SK-N-SH (cell line): ENCODE results near the gene AGBL1. TPM values are rescaled to one million over a fixed set of nuclear protein-coding genes. Genes with fewer than 3 reads are reported as not detected.

Source experiments
- CTCF ChIA-PET: fragments of 300-600, 350-600 bp; formaldehyde crosslinking; extraction: SDS; loops from one replicate; lab custom pipeline; 2021; lab: Yijun Ruan, JAX
- POLR2A ChIA-PET: fragments of 350-600 bp; sonication (Branson Sonifier 250); formaldehyde crosslinking; extraction: SDS; loops from one replicate; lab custom pipeline; 2020; ENCODE audit warnings: antibody characterized with exemption, inconsistent platforms; lab: Yijun Ruan, JAX
- DNase-seq: peaks from one replicate; pipeline ENCODE4 v3.0.0; 2012
- H2AFZ ChIP-seq: fragments of 200-600 bp; sonication (generic); 2 replicates; pipeline ENCODE4 v1.8.1; 2016; ENCODE audit warnings: antibody characterized with exemption, mild to moderate bottlenecking, low read depth
- H3F3A ChIP-seq: fragments of 200-600 bp; sonication (generic); replicated peaks from 2 replicates; pipeline ENCODE3; 2016; ENCODE audit warnings: antibody characterized with exemption, mild to moderate bottlenecking; ENCODE audit not compliant: insufficient read depth
- H3K27ac ChIP-seq, 2 experiments: fragments of 200-500 bp in 1 of 2; fragments of 200-600 bp in 1 of 2; sonication (Bioruptor generic) in 1 of 2; sonication (generic), shearing (Covaris generic) in 1 of 2; 2 replicates each; pipeline versions ENCODE4 v1.5.1 to v1.6.1; 2014 to 2016; ENCODE audit warnings: low read depth in 2 of 2, inconsistent platforms in 1 of 2, low read length in 1 of 2, mild to moderate bottlenecking in 1 of 2, mixed read lengths in 1 of 2
- H3K27me3 ChIP-seq: fragments of 200-600 bp; sonication (generic), shearing (Covaris generic); 2 replicates; pipeline ENCODE4 v1.6.1; 2016; ENCODE audit warnings: mixed run types; ENCODE audit not compliant: insufficient read depth
- H3K36me3 ChIP-seq, 2 experiments: fragments of 200-500 bp in 1 of 2; fragments of 200-600 bp in 1 of 2; sonication (Bioruptor generic) in 1 of 2; sonication (generic) in 1 of 2; replicated peaks in 1 of 2; 2 replicates each; pipeline versions ENCODE3 to v1.5.1; 2014 to 2016; ENCODE audit warnings: low read length in 1 of 2, mild to moderate bottlenecking in 1 of 2; ENCODE audit not compliant: insufficient read depth in 2 of 2, control insufficient read depth in 1 of 2
- H3K4me1 ChIP-seq, 2 experiments: fragments of 200-500 bp in 1 of 2; fragments of 200-600 bp in 1 of 2; sonication (Bioruptor generic) in 1 of 2; sonication (generic), shearing (Covaris generic) in 1 of 2; 2 replicates each; pipeline versions ENCODE4 v1.5.1 to v1.6.1; 2014 to 2016; ENCODE audit warnings: low read depth in 1 of 2, low read length in 1 of 2, mixed run types in 1 of 2; ENCODE audit not compliant: insufficient read depth in 2 of 2, control insufficient read depth in 1 of 2
- H3K4me2 ChIP-seq: fragments of 200-600 bp; sonication (generic), shearing (Covaris generic); 2 replicates; pipeline ENCODE4 v1.6.1; 2017; ENCODE audit warnings: mixed run types
- H3K4me3 ChIP-seq, 2 experiments: fragments of 200-500 bp in 1 of 2; fragments of 200-600 bp in 1 of 2; sonication (Bioruptor generic) in 1 of 2; sonication (generic), shearing (Covaris generic) in 1 of 2; 2 replicates each; pipeline versions ENCODE4 v1.5.1 to v1.8.1; 2014 to 2016; ENCODE audit warnings: low read depth in 2 of 2, inconsistent platforms in 1 of 2, low read length in 1 of 2, mild to moderate bottlenecking in 1 of 2, mixed read lengths in 1 of 2, moderate library complexity in 1 of 2
- H3K79me2 ChIP-seq: fragments of 200-600 bp; sonication (generic); 2 replicates; pipeline ENCODE4 v1.8.1; 2017; ENCODE audit warnings: mild to moderate bottlenecking; ENCODE audit not compliant: insufficient read depth
- H3K9ac ChIP-seq: fragments of 200-600 bp; sonication (generic); 2 replicates; pipeline ENCODE4 v1.6.1; 2017; ENCODE audit warnings: mixed run types
- H3K9me2 ChIP-seq: fragments of 200-600 bp; sonication (generic); 2 replicates; pipeline ENCODE4 v1.6.1; 2017; ENCODE audit warnings: mixed run types
- H3K9me3 ChIP-seq: fragments of 200-600 bp; sonication (generic); 2 replicates; pipeline ENCODE4 v1.6.1; 2017; ENCODE audit warnings: mixed run types, mild to moderate bottlenecking, moderate library complexity
- H4K20me1 ChIP-seq: fragments of 200-600 bp; sonication (generic); 2 replicates; pipeline ENCODE4 v1.6.1; 2017; ENCODE audit warnings: mild to moderate bottlenecking, mixed run types; ENCODE audit not compliant: insufficient read depth
- ELF1 ChIP-seq: IDR thresholded peaks from 2 replicates; pipeline ENCODE4 v1.4.0; 2012
- EZH2phosphoT487 ChIP-seq: fragments of 200-600 bp; sonication (generic); IDR thresholded peaks from 2 replicates; pipeline ENCODE4 v1.6.1; 2017; ENCODE audit warnings: low read depth, mixed run types, mild to moderate bottlenecking, antibody characterized with exemption, moderate library complexity, borderline replicate concordance
- FOXM1 ChIP-seq: IDR thresholded peaks from 2 replicates; pipeline ENCODE4 v1.4.0; 2012; ENCODE audit warnings: low read depth, mild to moderate bottlenecking
- GATA2 ChIP-seq: sonication (generic); formaldehyde crosslinking; IDR thresholded peaks from 2 replicates; pipeline ENCODE4 v1.5.0; 2020; ENCODE audit warnings: mild to moderate bottlenecking, missing genetic modification reagents
- JUND ChIP-seq: IDR thresholded peaks from 2 replicates; pipeline ENCODE4 v1.4.0; 2012
- MXI1 ChIP-seq: IDR thresholded peaks from 2 replicates; pipeline ENCODE4 v1.6.1; 2012; ENCODE audit warnings: mild to moderate bottlenecking, low read depth, low read length, improper control_type of control experiment
- NRF1 ChIP-seq: IDR thresholded peaks from 2 replicates; pipeline ENCODE4 v1.6.1; 2012; ENCODE audit warnings: low read depth, mild to moderate bottlenecking, low read length
- POLR2AphosphoS5 ChIP-seq: IDR thresholded peaks from 2 replicates; pipeline ENCODE4 v1.6.1; 2012; ENCODE audit warnings: low read depth, low read length
- RAD21 ChIP-seq: IDR thresholded peaks from 2 replicates; pipeline ENCODE4 v1.6.1; 2012; ENCODE audit warnings: mild to moderate bottlenecking, low read length
- RCOR1 ChIP-seq: fragments of 150-350 bp; IDR thresholded peaks from 2 replicates; pipeline ENCODE4 v1.6.1; 2017; ENCODE audit warnings: antibody characterized with exemption, low read length
- SMC3 ChIP-seq: IDR thresholded peaks from 2 replicates; pipeline ENCODE4 v1.6.1; 2012; ENCODE audit warnings: low read depth, low read length, improper control_type of control experiment
- TAF1 ChIP-seq: IDR thresholded peaks from 2 replicates; pipeline ENCODE4 v1.6.1; 2012; ENCODE audit warnings: low read depth, mild to moderate bottlenecking, low read length, moderate library complexity, borderline replicate concordance
- TEAD4 ChIP-seq: IDR thresholded peaks from 2 replicates; pipeline ENCODE4 v1.4.0; 2012; ENCODE audit warnings: mild to moderate bottlenecking, borderline replicate concordance; ENCODE audit not compliant: insufficient read depth
- YY1 ChIP-seq: IDR thresholded peaks from 2 replicates; pipeline ENCODE4 v1.4.0; 2012; ENCODE audit warnings: low read depth, mild to moderate bottlenecking
- WGBS: methylation state at CpG from one replicate; pipeline ENCODE4 v1.1.6; 2017; ENCODE audit warnings: low lambda C conversion rate; 5-methylcytosine and 5-hydroxymethylcytosine counted together
- polyA plus RNA-seq, 3 experiments: library from polyadenylated mRNA; depleted of rRNA; stranded (reverse); fragments of >200 nt; gene quantifications; 2 replicates each; pipeline ENCODE4 v1.2.3, GENCODE V29; 2012
- TF ChIP-seq, protein P1 (sequence below): IDR thresholded peaks from 2 replicates; pipeline ENCODE4; 2012
- TF ChIP-seq, protein P2 (sequence below): fragments of 200-600 bp; sonication (generic); IDR thresholded peaks from 2 replicates; pipeline ENCODE4 v1.6.1; 2017; ENCODE audit warnings: antibody characterized with exemption, mild to moderate bottlenecking, moderate library complexity
- TF ChIP-seq, protein P3 (sequence below): fragments of 150-350 bp; IDR thresholded peaks from 2 replicates; pipeline ENCODE4 v1.6.1; 2016; ENCODE audit warnings: mild to moderate bottlenecking, low read depth, low read length

The AGBL1 gene
- polyA plus RNA-seq, 1 of the 3 experiments (the other 2 are of a cell fraction) = not detected

DNA sequence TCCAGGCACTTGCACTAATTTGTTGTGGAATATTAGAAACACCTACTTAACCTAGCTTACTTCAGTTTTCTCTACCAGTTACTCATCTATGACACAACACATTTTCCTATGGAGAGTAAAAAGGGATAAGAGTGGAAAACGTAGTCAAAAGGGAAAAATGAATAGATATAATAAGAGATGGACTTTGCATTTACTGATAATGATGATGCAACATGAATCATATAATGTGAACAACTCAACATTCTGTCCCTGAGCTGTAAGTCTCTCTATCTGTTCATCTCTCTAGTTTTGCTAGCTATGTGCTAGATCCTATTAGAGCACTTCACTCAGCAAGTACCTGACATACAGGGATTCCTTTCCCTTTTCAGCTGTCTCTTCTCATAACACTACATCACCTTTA, 627.1 kb downstream of the AGBL1 start:
- no peak for DNase-seq
- Histone ChIP-seq H3K9ac (no peak overlapping the region), H4K20me1 (no peaks in the 10 kb centered on the region), H2AFZ (no peak overlapping the region), H3K27me3 (no peaks in the 10 kb centered on the region), H3K4me3 (no peak overlapping the region), H3K79me2 (no peaks in the 10 kb centered on the region), H3K9me2 (no peaks in the 10 kb centered on the region), H3K36me3 (no peaks in the 10 kb centered on the region), H3K27ac (no peak overlapping the region), H3K4me1 (no peaks in the 10 kb centered on the region), H3K4me2 (no peak overlapping the region), H3K9me3 (no peaks in the 10 kb centered on the region), H3F3A (no peaks in the 10 kb centered on the region)
- POLR2A ChIA-PET = no interaction called here
- WGBS = 8% methylated on average over 1 of the region's 1 CpG
- CTCF ChIA-PET = interaction anchor here (1.0 to 1.1 kb wide), 2 partner anchors 15 to 16 kb away, joined by 3 to 4 read pairs; no protein-coding TSS in a partner anchor
- TF ChIP-seq JUND (no peak), TEAD4 (no peak), YY1 (no peak), EZH2phosphoT487 (no peak), RAD21 (no peak), GATA2 (CRISPR knock-in tag) (no peak), RCOR1 (no peak), TAF1 (no peak), POLR2AphosphoS5 (no peak), MXI1 (no peak), ELF1 (no peak), NRF1 (no peak), SMC3 (no peak), FOXM1 (no peak)
- TF ChIP-seq, protein P1, sequence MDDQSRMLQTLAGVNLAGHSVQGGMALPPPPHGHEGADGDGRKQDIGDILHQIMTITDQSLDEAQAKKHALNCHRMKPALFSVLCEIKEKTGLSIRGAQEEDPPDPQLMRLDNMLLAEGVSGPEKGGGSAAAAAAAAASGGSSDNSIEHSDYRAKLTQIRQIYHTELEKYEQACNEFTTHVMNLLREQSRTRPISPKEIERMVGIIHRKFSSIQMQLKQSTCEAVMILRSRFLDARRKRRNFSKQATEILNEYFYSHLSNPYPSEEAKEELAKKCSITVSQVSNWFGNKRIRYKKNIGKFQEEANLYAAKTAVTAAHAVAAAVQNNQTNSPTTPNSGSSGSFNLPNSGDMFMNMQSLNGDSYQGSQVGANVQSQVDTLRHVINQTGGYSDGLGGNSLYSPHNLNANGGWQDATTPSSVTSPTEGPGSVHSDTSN = no peak
- TF ChIP-seq, protein P2, sequence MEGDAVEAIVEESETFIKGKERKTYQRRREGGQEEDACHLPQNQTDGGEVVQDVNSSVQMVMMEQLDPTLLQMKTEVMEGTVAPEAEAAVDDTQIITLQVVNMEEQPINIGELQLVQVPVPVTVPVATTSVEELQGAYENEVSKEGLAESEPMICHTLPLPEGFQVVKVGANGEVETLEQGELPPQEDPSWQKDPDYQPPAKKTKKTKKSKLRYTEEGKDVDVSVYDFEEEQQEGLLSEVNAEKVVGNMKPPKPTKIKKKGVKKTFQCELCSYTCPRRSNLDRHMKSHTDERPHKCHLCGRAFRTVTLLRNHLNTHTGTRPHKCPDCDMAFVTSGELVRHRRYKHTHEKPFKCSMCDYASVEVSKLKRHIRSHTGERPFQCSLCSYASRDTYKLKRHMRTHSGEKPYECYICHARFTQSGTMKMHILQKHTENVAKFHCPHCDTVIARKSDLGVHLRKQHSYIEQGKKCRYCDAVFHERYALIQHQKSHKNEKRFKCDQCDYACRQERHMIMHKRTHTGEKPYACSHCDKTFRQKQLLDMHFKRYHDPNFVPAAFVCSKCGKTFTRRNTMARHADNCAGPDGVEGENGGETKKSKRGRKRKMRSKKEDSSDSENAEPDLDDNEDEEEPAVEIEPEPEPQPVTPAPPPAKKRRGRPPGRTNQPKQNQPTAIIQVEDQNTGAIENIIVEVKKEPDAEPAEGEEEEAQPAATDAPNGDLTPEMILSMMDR = no peak
- TF ChIP-seq, protein P3, sequence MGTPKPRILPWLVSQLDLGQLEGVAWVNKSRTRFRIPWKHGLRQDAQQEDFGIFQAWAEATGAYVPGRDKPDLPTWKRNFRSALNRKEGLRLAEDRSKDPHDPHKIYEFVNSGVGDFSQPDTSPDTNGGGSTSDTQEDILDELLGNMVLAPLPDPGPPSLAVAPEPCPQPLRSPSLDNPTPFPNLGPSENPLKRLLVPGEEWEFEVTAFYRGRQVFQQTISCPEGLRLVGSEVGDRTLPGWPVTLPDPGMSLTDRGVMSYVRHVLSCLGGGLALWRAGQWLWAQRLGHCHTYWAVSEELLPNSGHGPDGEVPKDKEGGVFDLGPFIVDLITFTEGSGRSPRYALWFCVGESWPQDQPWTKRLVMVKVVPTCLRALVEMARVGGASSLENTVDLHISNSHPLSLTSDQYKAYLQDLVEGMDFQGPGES = no peak
